HEK293 (cell line): Measurements from ENCODE around the gene ATP13A4.

Source experiments
- CTCF ChIA-PET: fragments of 350-600 bp; formaldehyde crosslinking; extraction: SDS; loops from one replicate; lab custom pipeline; 2021; ENCODE audit warnings: antibody characterized with exemption; lab: Yijun Ruan, JAX
- POLR2A ChIA-PET: fragments of 300-600 bp; formaldehyde crosslinking; extraction: SDS; loops from one replicate; lab custom pipeline; 2020; ENCODE audit warnings: antibody characterized with exemption, inconsistent platforms; lab: Yijun Ruan, JAX
- H3K27ac ChIP-seq: fragments of 200-500 bp; sonication (Bioruptor generic); 2 replicates; pipeline ENCODE4 v1.5.1; 2014; ENCODE audit warnings: low read depth, low read length, control low read depth, inconsistent platforms; ENCODE audit errors: extremely low read depth
- H3K36me3 ChIP-seq, 2 experiments: fragments of 200-500 bp in 1 of 2; sonication (Bioruptor generic) in 1 of 2; 1 replicate in 1 of 2; 2 replicates in 1 of 2; pipeline ENCODE4 v1.5.1; 2014 to 2017; ENCODE audit warnings: inconsistent platforms in 2 of 2, low read length in 2 of 2; ENCODE audit not compliant: control insufficient read depth in 2 of 2, insufficient read depth in 1 of 2
- H3K4me1 ChIP-seq: fragments of 200-500 bp; sonication (Bioruptor generic); 2 replicates; pipeline ENCODE4 v1.5.1; 2014; ENCODE audit warnings: mild to moderate bottlenecking, low read length, inconsistent platforms; ENCODE audit not compliant: control insufficient read depth, insufficient read depth
- H3K4me3 ChIP-seq: 2 replicates; pipeline ENCODE4 v1.5.1; 2011; ENCODE audit warnings: low read depth, mild to moderate bottlenecking, control low read depth, low read length, moderate library complexity
- H3K9me3 ChIP-seq: fragments of 200-500 bp; sonication (Bioruptor generic); 2 replicates; pipeline ENCODE4 v1.5.1; 2014; ENCODE audit warnings: low read depth, low read length, inconsistent platforms; ENCODE audit not compliant: control insufficient read depth, insufficient read depth
- FEZF1 ChIP-seq: fragments of 450-650 bp; formaldehyde crosslinking; IDR thresholded peaks from 2 replicates; pipeline ENCODE4 v1.5.1; 2016; ENCODE audit warnings: missing biosample characterization, missing genetic modification characterization
- HOXC10 ChIP-seq: sonication (generic); formaldehyde crosslinking; IDR thresholded peaks from 2 replicates; pipeline ENCODE4 v1.8.1; 2023; ENCODE audit warnings: mild to moderate bottlenecking, missing genetic modification reagents
- SCRT2 ChIP-seq: fragments of 450-650 bp; formaldehyde crosslinking; IDR thresholded peaks from 2 replicates; pipeline ENCODE4 v1.5.1; 2016; ENCODE audit warnings: missing biosample characterization, missing genetic modification characterization
- SP7 ChIP-seq: fragments of 450-650 bp; formaldehyde crosslinking; IDR thresholded peaks from 2 replicates; pipeline ENCODE4 v1.5.1; 2016; ENCODE audit warnings: missing biosample characterization, missing genetic modification characterization
- WT1 ChIP-seq: fragments of 450-650 bp; formaldehyde crosslinking; IDR thresholded peaks from 2 replicates; pipeline ENCODE4 v1.5.1; 2016; ENCODE audit warnings: missing biosample characterization, missing genetic modification characterization
- YY2 ChIP-seq: fragments of 450-650 bp; formaldehyde crosslinking; IDR thresholded peaks from 2 replicates; pipeline ENCODE4 v1.5.1; 2016; ENCODE audit warnings: missing biosample characterization, missing genetic modification characterization
- ZNF140 ChIP-seq: fragments of 450-650 bp; formaldehyde crosslinking; IDR thresholded peaks from 2 replicates; pipeline ENCODE4 v1.5.1; 2016; ENCODE audit warnings: missing biosample characterization, missing genetic modification characterization
- ZNF146 ChIP-seq: fragments of 450-650 bp; formaldehyde crosslinking; IDR thresholded peaks from 2 replicates; pipeline ENCODE4 v1.5.1; 2016; ENCODE audit warnings: missing biosample characterization, missing genetic modification characterization
- ZNF169 ChIP-seq: fragments of 450-650 bp; formaldehyde crosslinking; IDR thresholded peaks from 2 replicates; pipeline ENCODE4 v1.5.1; 2016; ENCODE audit warnings: missing biosample characterization, missing genetic modification characterization
- ZNF223 ChIP-seq: fragments of 450-650 bp; formaldehyde crosslinking; IDR thresholded peaks from 2 replicates; pipeline ENCODE4 v1.5.1; 2016; ENCODE audit warnings: missing biosample characterization, missing genetic modification characterization
- ZNF324 ChIP-seq: fragments of 450-650 bp; formaldehyde crosslinking; IDR thresholded peaks from 2 replicates; pipeline ENCODE4 v1.5.1; 2016; ENCODE audit warnings: missing biosample characterization, missing genetic modification characterization
- ZNF394 ChIP-seq: fragments of 450-650 bp; formaldehyde crosslinking; IDR thresholded peaks from 2 replicates; pipeline ENCODE4 v1.5.1; 2016; ENCODE audit warnings: missing biosample characterization, missing genetic modification characterization, mild to moderate bottlenecking, moderate library complexity, borderline replicate concordance
- ZNF624 ChIP-seq: fragments of 450-650 bp; formaldehyde crosslinking; IDR thresholded peaks from 2 replicates; pipeline ENCODE4 v1.5.1; 2017; ENCODE audit warnings: missing biosample characterization, missing genetic modification characterization
- TF ChIP-seq, protein P1 (sequence below): fragments of 450-650 bp; formaldehyde crosslinking; IDR thresholded peaks from 2 replicates; pipeline ENCODE4 v1.5.1; 2016; ENCODE audit warnings: missing biosample characterization, missing genetic modification characterization
- TF ChIP-seq, protein P2 (sequence below): fragments of 450-650 bp; formaldehyde crosslinking; IDR thresholded peaks from 2 replicates; pipeline ENCODE4 v1.5.1; 2016; ENCODE audit warnings: missing biosample characterization, missing genetic modification characterization
- TF ChIP-seq, protein P3 (sequence below): fragments of 450-650 bp; formaldehyde crosslinking; IDR thresholded peaks from 2 replicates; pipeline ENCODE4 v1.5.1; 2016; ENCODE audit warnings: missing biosample characterization, missing genetic modification characterization
- TF ChIP-seq, protein P4 (sequence below): fragments of 450-650 bp; formaldehyde crosslinking; IDR thresholded peaks from 2 replicates; pipeline ENCODE4 v1.5.1; 2017; ENCODE audit warnings: missing biosample characterization, missing genetic modification characterization
- TF ChIP-seq, protein P5 (sequence below): fragments of 450-650 bp; formaldehyde crosslinking; IDR thresholded peaks from 2 replicates; pipeline ENCODE4 v1.5.1; 2016; ENCODE audit warnings: missing biosample characterization, missing genetic modification characterization
- TF ChIP-seq, protein P6 (sequence below): fragments of 450-650 bp; formaldehyde crosslinking; conservative IDR thresholded peaks from 2 replicates; pipeline ENCODE4 v1.5.1; 2016; ENCODE audit warnings: low read depth, missing biosample characterization, missing genetic modification characterization
- TF ChIP-seq, protein P7 (sequence below): fragments of 450-650 bp; formaldehyde crosslinking; IDR thresholded peaks from 2 replicates; pipeline ENCODE4 v1.5.1; 2017; ENCODE audit warnings: missing biosample characterization, missing genetic modification characterization

ATP13A4 gene

DNA sequence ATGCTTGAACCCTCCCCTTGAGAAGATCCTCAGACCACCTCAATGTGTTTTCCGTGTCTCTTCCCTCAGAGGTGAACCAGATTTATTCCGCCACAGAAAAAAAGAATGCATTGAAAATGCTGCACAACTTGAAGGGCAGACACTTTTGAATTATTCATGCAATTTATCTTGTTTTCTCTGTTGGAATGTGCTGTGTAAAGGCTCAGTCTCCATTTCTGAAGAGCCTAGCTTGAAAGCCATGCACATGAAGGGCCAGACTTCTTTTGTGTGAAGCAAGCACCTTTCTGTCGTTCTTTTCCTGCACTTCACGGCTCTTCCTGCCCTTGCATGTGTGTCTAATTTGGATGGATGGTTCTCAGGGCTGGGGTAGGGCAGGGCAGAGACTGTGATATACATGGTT lies 97.2 kb downstream of the ATP13A4 start:
- no peaks in the 10 kb centered on the region for H3K9me3 ChIP-seq
- no peaks in the 10 kb centered on the region for H3K36me3 ChIP-seq
- CTCF ChIA-PET = no interaction called here
- no peak overlapping the region for H3K4me3 ChIP-seq
- no peaks in the 10 kb centered on the region for H3K4me1 ChIP-seq
- no peak overlapping the region for H3K27ac ChIP-seq
- POLR2A ChIA-PET = no interaction called here
- no peak for TF ChIP-seq ZNF394 (tag by site-specific recombination)
- no peak for TF ChIP-seq ZNF169
- TF ChIP-seq, protein P1, sequence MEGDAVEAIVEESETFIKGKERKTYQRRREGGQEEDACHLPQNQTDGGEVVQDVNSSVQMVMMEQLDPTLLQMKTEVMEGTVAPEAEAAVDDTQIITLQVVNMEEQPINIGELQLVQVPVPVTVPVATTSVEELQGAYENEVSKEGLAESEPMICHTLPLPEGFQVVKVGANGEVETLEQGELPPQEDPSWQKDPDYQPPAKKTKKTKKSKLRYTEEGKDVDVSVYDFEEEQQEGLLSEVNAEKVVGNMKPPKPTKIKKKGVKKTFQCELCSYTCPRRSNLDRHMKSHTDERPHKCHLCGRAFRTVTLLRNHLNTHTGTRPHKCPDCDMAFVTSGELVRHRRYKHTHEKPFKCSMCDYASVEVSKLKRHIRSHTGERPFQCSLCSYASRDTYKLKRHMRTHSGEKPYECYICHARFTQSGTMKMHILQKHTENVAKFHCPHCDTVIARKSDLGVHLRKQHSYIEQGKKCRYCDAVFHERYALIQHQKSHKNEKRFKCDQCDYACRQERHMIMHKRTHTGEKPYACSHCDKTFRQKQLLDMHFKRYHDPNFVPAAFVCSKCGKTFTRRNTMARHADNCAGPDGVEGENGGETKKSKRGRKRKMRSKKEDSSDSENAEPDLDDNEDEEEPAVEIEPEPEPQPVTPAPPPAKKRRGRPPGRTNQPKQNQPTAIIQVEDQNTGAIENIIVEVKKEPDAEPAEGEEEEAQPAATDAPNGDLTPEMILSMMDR (tag by site-specific recombination) = no peak
- TF ChIP-seq ZNF146 (tag by site-specific recombination) = no peak
- TF ChIP-seq WT1 = no peak
- TF ChIP-seq ZNF140 (tag by site-specific recombination) = no peak
- TF ChIP-seq ZNF624 = no peak
- TF ChIP-seq, protein P2, sequence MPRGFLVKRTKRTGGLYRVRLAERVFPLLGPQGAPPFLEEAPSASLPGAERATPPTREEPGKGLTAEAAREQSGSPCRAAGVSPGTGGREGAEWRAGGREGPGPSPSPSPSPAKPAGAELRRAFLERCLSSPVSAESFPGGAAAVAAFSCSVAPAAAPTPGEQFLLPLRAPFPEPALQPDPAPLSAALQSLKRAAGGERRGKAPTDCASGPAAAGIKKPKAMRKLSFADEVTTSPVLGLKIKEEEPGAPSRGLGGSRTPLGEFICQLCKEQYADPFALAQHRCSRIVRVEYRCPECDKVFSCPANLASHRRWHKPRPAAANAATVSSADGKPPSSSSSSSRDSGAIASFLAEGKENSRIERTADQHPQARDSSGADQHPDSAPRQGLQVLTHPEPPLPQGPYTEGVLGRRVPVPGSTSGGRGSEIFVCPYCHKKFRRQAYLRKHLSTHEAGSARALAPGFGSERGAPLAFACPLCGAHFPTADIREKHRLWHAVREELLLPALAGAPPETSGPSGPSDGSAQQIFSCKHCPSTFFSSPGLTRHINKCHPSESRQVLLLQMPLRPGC (tag by site-specific recombination) = no peak
- TF ChIP-seq, protein P3, sequence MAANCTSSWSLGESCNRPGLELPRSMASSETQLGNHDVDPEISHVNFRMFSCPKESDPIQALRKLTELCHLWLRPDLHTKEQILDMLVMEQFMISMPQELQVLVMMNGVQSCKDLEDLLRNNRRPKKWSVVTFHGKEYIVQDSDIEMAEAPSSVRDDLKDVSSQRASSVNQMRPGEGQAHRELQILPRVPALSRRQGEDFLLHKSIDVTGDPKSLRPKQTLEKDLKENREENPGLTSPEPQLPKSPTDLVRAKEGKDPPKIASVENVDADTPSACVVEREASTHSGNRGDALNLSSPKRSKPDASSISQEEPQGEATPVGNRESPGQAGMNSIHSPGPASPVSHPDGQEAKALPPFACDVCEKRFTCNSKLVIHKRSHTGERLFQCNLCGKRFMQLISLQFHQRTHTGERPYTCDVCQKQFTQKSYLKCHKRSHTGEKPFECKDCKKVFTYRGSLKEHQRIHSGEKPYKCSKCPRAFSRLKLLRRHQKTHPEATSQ (tag by site-specific recombination) = no peak
- no peak for TF ChIP-seq ZNF324
- TF ChIP-seq, protein P4, sequence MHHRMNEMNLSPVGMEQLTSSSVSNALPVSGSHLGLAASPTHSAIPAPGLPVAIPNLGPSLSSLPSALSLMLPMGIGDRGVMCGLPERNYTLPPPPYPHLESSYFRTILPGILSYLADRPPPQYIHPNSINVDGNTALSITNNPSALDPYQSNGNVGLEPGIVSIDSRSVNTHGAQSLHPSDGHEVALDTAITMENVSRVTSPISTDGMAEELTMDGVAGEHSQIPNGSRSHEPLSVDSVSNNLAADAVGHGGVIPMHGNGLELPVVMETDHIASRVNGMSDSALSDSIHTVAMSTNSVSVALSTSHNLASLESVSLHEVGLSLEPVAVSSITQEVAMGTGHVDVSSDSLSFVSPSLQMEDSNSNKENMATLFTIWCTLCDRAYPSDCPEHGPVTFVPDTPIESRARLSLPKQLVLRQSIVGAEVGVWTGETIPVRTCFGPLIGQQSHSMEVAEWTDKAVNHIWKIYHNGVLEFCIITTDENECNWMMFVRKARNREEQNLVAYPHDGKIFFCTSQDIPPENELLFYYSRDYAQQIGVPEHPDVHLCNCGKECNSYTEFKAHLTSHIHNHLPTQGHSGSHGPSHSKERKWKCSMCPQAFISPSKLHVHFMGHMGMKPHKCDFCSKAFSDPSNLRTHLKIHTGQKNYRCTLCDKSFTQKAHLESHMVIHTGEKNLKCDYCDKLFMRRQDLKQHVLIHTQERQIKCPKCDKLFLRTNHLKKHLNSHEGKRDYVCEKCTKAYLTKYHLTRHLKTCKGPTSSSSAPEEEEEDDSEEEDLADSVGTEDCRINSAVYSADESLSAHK (tag by site-specific recombination) = no peak
- no peak for TF ChIP-seq HOXC10 (CRISPR knock-in tag)
- TF ChIP-seq, protein P5, sequence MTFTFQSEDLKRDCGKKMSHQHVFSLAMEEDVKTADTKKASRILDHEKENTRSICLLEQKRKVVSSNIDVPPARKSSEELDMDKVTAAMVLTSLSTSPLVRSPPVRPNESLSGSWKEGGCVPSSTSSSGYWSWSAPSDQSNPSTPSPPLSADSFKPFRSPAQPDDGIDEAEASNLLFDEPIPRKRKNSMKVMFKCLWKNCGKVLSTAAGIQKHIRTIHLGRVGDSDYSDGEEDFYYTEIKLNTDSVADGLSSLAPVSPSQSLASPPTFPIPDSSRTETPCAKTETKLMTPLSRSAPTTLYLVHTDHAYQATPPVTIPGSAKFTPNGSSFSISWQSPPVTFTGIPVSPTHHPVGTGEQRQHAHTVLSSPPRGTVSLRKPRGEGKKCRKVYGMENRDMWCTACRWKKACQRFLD (tag by site-specific recombination) = no peak
- TF ChIP-seq, protein P6, sequence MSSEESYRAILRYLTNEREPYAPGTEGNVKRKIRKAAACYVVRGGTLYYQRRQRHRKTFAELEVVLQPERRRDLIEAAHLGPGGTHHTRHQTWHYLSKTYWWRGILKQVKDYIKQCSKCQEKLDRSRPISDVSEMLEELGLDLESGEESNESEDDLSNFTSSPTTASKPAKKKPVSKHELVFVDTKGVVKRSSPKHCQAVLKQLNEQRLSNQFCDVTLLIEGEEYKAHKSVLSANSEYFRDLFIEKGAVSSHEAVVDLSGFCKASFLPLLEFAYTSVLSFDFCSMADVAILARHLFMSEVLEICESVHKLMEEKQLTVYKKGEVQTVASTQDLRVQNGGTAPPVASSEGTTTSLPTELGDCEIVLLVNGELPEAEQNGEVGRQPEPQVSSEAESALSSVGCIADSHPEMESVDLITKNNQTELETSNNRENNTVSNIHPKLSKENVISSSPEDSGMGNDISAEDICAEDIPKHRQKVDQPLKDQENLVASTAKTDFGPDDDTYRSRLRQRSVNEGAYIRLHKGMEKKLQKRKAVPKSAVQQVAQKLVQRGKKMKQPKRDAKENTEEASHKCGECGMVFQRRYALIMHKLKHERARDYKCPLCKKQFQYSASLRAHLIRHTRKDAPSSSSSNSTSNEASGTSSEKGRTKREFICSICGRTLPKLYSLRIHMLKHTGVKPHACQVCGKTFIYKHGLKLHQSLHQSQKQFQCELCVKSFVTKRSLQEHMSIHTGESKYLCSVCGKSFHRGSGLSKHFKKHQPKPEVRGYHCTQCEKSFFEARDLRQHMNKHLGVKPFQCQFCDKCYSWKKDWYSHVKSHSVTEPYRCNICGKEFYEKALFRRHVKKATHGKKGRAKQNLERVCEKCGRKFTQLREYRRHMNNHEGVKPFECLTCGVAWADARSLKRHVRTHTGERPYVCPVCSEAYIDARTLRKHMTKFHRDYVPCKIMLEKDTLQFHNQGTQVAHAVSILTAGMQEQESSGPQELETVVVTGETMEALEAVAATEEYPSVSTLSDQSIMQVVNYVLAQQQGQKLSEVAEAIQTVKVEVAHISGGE (tag by site-specific recombination) = no peak
- no peak for TF ChIP-seq YY2 (tag by site-specific recombination)
- TF ChIP-seq SCRT2 = no peak
- no peak for TF ChIP-seq FEZF1 (tag by site-specific recombination)
- TF ChIP-seq, protein P7, sequence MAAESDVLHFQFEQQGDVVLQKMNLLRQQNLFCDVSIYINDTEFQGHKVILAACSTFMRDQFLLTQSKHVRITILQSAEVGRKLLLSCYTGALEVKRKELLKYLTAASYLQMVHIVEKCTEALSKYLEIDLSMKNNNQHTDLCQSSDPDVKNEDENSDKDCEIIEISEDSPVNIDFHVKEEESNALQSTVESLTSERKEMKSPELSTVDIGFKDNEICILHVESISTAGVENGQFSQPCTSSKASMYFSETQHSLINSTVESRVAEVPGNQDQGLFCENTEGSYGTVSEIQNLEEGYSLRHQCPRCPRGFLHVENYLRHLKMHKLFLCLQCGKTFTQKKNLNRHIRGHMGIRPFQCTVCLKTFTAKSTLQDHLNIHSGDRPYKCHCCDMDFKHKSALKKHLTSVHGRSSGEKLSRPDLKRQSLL = no peak
- TF ChIP-seq SP7 = no peak
- TF ChIP-seq ZNF223 (tag by site-specific recombination) = no peak
